ENCODE results near the gene BEX1.

GRCh38 chrX:103066606-103067005, 2.6 kb upstream of the BEX1 start:
- TF ChIP-seq CTCF (IDR thresholded peaks at IDR 0.05; ENCODE audit: poor library complexity) (no peak), EZH2 (IDR thresholded peaks at IDR 0.05; ENCODE audit: borderline replicate concordance) (no peak)

Data from hepatocyte (in vitro differentiated cells).